ENCODE results near the gene UNC13D.

DNA sequence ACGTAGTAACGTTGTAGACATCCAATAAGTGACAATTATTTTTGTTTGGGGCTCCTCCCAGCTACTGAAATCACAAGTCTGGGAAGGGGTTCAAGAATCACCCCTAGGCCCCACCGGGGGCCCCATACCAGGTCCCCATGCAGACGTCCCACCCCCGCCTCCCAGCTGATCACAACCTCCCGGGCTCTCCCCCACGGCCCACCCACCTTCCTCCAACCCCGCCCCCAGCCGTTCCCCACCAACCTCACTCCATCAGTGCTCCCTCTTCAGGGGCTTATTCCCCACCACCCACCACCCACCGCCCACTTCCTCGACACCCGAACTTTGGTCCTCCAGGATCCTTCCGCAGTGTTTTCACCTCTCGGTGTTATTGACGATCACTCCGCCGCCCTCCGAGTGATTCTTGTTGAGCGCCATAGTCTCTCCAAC is 10.7 kb upstream of the UNC13D start:
- TF ChIP-seq, protein P1, sequence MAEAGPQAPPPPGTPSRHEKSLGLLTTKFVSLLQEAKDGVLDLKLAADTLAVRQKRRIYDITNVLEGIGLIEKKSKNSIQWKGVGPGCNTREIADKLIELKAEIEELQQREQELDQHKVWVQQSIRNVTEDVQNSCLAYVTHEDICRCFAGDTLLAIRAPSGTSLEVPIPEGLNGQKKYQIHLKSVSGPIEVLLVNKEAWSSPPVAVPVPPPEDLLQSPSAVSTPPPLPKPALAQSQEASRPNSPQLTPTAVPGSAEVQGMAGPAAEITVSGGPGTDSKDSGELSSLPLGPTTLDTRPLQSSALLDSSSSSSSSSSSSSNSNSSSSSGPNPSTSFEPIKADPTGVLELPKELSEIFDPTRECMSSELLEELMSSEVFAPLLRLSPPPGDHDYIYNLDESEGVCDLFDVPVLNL (CRISPR knock-in tag; IDR thresholded peaks at IDR 0.05; ENCODE audit: low read depth), result no peak
- TF ChIP-seq SMARCC2 (IDR thresholded peaks at IDR 0.05; ENCODE audit: low read depth) (no peak), ZNF274 (IDR thresholded peaks at IDR 0.05; ENCODE audit: borderline replicate concordance, low read depth, low read length) (no peak), EZH2 (IDR thresholded peaks at IDR 0.05; ENCODE audit: borderline replicate concordance, low read depth, low read length) (no peak), NCOA2 (IDR thresholded peaks at IDR 0.05; ENCODE audit: partially characterized antibody in 2 of 2) (no peak), GATA2 (CRISPR knock-in tag; IDR thresholded peaks at IDR 0.05) (no peak), MYC (IDR thresholded peaks at IDR 0.05; ENCODE audit: low read depth, low read length) (no peak), MYC (CRISPR knock-in tag; IDR thresholded peaks at IDR 0.05; ENCODE audit: borderline replicate concordance, low read depth) (no peak)
- TF ChIP-seq, protein P2, sequence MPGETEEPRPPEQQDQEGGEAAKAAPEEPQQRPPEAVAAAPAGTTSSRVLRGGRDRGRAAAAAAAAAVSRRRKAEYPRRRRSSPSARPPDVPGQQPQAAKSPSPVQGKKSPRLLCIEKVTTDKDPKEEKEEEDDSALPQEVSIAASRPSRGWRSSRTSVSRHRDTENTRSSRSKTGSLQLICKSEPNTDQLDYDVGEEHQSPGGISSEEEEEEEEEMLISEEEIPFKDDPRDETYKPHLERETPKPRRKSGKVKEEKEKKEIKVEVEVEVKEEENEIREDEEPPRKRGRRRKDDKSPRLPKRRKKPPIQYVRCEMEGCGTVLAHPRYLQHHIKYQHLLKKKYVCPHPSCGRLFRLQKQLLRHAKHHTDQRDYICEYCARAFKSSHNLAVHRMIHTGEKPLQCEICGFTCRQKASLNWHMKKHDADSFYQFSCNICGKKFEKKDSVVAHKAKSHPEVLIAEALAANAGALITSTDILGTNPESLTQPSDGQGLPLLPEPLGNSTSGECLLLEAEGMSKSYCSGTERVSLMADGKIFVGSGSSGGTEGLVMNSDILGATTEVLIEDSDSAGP (CRISPR knock-in tag; IDR thresholded peaks at IDR 0.05), result no peak
